Cardiac fibroblast (primary cell): Measurements from ENCODE around the gene RNU5D-1.
"Not testable (repeated sequence)": the region's sequence is repeated elsewhere in the genome, so short reads cannot be mapped to it uniquely, and the experiment has no call there.

Experiments
- DNase-seq, 2 donors: peaks; one replicate each; pipeline versions ENCODE4 v3.0.0 to v3.0.0-alpha.2; 2010; ENCODE audit warnings: low read depth in 2 of 2
- H3K4me3 ChIP-seq, 2 donors: replicated peaks in 1 of 2; 1 replicate in 1 of 2; 2 replicates in 1 of 2; pipeline ENCODE4 v1.5.1; 2011; ENCODE audit warnings: low read depth in 2 of 2, low read length in 2 of 2, mild to moderate bottlenecking in 2 of 2, moderate library complexity in 1 of 2
- TF ChIP-seq, protein P1 (sequence below): IDR thresholded peaks from one replicate; pipeline ENCODE4 v1.5.1; 2011; ENCODE audit warnings: low read depth, mild to moderate bottlenecking, low read length, inconsistent platforms

The RNU5D-1 gene

DNA sequence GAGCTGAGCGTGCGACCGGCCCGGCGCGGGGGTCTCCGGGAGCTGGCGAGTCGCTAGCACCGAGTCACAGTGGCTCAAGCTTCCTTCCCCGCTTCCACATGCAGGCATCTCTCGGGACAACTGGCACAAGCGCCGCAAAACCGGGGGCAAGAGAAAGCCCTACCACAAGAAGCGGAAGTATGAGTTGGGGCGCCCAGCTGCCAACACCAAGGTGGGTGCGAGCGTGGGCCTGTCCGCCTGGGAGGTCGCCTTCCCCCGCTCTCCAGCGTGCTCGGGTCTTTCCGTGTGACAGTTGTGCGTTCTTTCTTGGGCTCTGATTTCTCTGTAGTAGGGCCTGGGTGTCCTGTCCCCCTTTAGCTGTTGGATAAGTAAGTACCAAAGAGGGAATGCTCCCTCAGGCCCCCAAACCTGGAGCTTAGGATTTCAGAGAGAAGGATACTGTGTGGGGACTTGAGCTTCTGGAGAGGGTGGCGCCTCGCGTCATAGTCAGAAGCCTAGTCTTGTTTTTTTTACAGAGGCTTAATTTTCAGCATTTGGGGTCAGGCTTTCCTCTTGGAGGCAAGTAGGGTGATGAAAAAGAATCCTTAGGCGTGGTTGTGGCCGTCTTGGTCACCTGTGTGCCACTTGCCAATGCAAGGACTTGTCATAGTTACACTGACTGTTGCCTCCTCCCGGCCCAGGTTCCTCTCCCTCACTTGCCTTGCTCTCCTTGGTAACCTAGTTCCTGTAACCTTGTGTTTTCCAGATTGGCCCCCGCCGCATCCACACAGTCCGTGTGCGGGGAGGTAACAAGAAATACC, 45.2 kb upstream of the RNU5D-1 start:
- TF ChIP-seq, protein P1, sequence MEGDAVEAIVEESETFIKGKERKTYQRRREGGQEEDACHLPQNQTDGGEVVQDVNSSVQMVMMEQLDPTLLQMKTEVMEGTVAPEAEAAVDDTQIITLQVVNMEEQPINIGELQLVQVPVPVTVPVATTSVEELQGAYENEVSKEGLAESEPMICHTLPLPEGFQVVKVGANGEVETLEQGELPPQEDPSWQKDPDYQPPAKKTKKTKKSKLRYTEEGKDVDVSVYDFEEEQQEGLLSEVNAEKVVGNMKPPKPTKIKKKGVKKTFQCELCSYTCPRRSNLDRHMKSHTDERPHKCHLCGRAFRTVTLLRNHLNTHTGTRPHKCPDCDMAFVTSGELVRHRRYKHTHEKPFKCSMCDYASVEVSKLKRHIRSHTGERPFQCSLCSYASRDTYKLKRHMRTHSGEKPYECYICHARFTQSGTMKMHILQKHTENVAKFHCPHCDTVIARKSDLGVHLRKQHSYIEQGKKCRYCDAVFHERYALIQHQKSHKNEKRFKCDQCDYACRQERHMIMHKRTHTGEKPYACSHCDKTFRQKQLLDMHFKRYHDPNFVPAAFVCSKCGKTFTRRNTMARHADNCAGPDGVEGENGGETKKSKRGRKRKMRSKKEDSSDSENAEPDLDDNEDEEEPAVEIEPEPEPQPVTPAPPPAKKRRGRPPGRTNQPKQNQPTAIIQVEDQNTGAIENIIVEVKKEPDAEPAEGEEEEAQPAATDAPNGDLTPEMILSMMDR, result no peak
- H3K4me3 ChIP-seq, result peak overlapping the region; percentile 84
- DNase-seq, result peak in 1 of 2 donors; percentile 36

DNA sequence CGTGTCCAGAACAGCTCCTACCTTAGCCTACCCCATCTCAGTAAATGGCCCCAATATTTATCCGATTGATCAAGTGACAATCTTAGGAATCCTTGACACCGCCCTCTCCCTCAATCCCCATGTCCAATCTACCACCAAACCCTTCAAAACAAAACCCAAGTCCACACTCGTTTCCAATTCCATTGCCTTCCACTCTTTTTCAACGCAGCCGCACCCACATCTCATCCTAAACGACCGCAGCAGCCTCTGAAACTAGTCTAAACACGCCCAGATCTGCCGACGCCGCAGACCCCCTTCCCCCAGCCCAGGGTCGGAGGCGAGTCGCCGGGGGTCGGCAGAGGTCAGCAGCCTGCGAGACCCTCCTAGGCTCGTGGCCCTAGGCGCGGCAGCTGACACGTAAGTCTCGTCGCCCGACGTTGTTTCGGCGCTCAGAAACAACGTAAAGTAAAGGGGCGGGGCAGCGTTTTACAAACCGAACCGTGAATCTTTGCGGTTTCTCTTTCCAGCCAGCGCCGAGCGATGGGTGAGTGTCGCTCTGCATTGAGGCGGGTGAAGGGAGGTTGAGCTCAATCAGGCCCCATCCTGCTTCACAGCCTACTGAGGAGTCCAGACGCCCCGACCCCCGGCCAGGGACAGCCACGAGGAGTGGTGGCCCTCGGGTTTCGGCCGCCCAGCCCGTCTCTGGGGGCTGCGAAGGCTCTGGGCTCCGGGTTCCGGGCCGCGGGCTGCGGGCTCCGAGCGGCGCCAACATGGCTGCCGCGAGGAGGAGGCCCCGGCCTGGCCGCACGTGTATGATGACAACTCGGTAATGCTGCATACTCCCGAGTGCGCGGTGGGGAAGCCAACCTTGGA, 44.3 kb upstream of the RNU5D-1 start, which contains the start of gene RPS8:
Gene RPS8 (plus strand): TSS at position 463 of the 852 bp plus-strand sequence. CDS start 57 bp downstream, at position 520.
- peak within 1 kb of the TSS; percentile 84 for H3K4me3 ChIP-seq
- DNase-seq, result peak; percentile 94 to 96
- TF ChIP-seq, protein P1, result no peak

DNA sequence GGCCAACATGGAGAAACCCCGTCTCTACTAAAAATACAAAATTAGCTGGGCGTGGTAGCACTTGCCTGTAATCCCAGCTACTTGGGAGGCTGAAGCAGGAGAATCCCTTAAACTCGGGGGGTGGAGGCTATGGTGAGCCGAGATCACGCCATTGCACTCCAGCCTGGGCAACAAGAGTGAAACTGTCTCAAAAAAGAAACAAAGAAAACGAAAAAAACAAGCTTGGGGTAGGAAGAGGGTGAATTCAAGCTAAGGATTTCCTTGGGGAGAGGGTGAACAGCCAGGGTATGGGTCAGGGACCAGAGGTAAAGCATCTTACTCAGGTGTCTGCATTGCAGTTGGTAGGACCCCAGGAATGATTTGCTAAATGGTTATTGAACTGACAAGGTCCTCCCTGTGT, 35.5 kb upstream of the RNU5D-1 start:
- not testable (repeated sequence) for H3K4me3 ChIP-seq, DNase-seq

DNA sequence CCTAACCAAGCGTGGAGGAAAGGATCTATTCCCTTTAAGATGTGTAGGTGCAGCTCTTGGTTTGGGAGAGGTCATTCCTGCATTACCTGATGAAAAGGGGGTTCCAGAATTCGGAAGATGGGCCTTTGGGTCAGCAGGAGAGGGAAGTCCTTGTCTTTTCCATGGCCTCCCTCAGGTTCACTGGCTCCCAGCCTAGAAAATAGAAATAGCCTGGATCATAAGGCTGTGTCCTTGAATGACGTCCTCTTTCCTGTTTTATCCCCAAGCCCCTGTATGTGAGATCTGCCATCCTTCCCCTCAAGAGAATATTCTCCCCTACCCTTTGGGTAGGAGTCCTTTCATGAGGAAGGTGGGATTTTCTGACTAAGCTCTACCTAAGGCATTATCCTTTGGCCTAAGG, 29.9 kb upstream of the RNU5D-1 start:
- no peak overlapping the region for H3K4me3 ChIP-seq
- TF ChIP-seq, protein P1, result no peak
- DNase-seq, result no peak

DNA sequence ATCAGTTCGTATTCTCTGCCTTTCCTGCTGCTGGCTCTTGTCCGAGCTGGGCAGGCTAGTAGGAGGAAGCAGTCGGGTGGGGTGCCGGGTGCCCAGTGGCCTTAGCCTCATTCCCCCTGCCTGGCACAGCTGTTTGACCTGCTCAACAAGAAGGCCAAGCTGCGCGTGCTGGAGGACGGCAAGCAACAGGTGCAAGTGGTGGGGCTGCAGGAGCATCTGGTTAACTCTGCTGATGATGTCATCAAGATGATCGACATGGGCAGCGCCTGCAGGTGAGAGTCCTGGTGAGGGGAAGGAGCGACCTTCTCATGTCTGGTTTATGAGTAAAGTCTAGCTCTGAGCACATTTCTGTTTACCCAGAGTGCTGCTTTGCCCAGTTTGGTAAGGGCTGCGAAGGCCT, 28.1 kb upstream of the RNU5D-1 start:
- H3K4me3 ChIP-seq, result no peak overlapping the region
- TF ChIP-seq, protein P1, result no peak
- no peak for DNase-seq

DNA sequence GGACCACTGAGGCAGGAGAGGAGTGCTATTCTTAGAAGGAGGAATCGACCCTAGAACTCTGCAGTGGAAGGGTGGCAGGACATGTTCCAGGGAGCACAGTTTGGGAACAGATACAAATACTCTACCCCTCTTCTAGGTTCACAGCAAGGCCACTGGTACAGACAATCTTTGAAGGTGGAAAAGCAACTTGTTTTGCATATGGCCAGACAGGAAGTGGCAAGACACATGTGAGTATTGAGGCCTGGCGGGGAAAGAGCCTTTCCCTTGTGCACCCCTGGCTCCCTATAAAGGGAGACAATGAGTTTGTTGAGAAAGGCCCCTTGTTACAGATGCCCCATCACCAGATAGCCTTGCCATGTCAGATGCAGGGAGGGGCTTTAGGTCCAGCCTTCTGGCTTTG, 26.4 kb upstream of the RNU5D-1 start:
- TF ChIP-seq, protein P1, result no peak
- no peak overlapping the region for H3K4me3 ChIP-seq
- DNase-seq, result no peak

DNA sequence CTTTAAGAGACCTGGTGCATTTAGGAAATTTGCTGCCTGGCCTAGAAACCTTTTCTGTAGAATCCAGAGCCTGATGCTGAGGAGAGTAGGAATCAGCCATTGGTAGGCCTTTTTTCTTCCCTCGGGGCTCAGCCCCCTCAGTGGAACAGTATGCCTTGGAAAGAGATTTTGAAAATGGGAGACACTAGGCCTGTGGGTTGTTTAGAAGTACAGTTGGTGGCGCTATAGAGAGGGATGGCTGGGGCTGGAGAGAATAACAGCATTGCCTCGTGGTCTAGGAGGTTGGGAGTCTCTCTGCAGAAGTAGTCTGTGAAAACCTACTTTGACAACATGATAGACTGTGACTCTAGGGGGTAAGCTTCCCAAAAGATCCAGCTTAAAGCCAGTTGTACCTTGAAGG, 16.9 kb upstream of the RNU5D-1 start:
- peak in 1 of 2 donors; percentile 5 for DNase-seq
- H3K4me3 ChIP-seq, result no peak overlapping the region

More for the DNA sequence above, 16.9 kb upstream of the RNU5D-1 start:
- TF ChIP-seq, protein P1, result no peak
